Measurements from ENCODE around the gene ZNF750. TPM values are rescaled to one million over a fixed set of nuclear protein-coding genes. Genes with fewer than 3 reads are reported as not detected.

The ZNF750 gene
- total RNA-seq: 0.09 TPM in 2 replicates

DNA sequence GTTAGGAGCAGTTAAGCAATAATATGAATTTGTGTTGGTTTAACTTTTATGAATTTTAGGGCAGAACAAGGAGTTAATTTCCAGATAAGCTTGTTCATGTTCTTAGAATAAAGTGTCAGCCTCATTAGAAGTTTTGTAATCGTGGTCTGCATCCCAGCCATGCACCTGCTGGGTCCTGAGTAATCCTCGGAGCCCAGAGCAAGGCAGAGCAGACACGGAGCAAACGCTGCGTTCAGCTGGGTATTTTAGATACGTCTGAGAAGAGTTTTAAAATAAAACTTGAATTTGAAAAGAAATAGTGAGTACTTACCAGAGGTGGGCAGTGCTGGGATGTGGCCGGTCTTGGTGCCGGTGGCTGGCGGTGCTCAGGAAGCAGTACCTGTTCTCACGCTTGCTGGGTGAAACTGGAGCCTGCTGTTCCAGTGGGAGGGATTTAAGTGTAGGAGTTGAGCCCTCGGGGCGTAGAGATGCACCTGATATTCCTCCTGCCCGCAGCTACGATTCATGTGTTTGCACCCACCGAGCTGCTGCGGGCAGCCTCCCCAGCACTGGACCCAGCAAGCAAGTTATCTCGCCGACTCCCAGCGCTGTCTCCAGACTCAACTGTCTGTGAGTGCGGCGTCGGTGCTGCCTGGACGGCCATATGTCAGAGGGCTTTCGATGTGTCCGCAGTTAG is at the start of gene ZNF750:
Gene ZNF750, minus strand, starts transcription at position 406 of the 676 bp plus-strand sequence. CDS start 7,568 bp downstream, outside the sequence.

Other genes with a start within 250 kb of the ZNF750 start
- 54.1 and 56.2 TPM in 2 replicates for gene WDR45B, start 191.6 kb downstream of the ZNF750 start, total RNA-seq
- gene RAB40B, start 141.3 kb downstream of the ZNF750 start, total RNA-seq: 7.0 and 7.6 TPM in 2 replicates
- gene FN3KRP, start 123.3 kb downstream of the ZNF750 start, total RNA-seq: 17.7 and 21.6 TPM in 2 replicates
- 2.9 and 5.4 TPM in 2 replicates for gene FN3K, start 104.4 kb downstream of the ZNF750 start, total RNA-seq
- 43.6 and 51.3 TPM in 2 replicates for gene TBCD, start 88.0 kb downstream of the ZNF750 start, total RNA-seq
- gene METRNL, start 239.6 kb upstream of the ZNF750 start, total RNA-seq: 24.8 and 66.5 TPM in 2 replicates

Measured in endothelial cell of coronary artery (primary cell).